Measurements from ENCODE around the gene CHD2.

DNA sequence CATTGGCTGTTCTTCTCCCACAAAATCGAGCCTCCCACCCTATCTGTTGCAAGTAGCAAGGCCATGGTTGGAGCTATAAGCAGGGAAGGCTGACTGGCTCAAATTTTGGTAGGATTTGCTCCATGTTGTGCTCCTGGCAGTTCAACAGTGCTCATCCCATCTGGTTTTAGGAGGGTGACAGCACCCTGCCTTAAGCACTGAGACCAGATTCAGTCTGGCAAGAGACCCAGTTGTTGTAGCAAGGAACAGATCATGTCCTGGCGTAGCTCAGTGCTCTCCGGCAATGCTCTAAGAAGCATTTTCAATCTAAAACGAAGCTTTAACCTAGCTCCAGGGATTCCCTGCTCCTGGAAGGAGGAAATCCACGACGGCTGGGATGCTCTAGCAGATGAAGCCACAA lies 97.7 kb downstream of the CHD2 start:
- TF ChIP-seq, protein P1, sequence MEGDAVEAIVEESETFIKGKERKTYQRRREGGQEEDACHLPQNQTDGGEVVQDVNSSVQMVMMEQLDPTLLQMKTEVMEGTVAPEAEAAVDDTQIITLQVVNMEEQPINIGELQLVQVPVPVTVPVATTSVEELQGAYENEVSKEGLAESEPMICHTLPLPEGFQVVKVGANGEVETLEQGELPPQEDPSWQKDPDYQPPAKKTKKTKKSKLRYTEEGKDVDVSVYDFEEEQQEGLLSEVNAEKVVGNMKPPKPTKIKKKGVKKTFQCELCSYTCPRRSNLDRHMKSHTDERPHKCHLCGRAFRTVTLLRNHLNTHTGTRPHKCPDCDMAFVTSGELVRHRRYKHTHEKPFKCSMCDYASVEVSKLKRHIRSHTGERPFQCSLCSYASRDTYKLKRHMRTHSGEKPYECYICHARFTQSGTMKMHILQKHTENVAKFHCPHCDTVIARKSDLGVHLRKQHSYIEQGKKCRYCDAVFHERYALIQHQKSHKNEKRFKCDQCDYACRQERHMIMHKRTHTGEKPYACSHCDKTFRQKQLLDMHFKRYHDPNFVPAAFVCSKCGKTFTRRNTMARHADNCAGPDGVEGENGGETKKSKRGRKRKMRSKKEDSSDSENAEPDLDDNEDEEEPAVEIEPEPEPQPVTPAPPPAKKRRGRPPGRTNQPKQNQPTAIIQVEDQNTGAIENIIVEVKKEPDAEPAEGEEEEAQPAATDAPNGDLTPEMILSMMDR (IDR thresholded peaks at IDR 0.05): no peak
- no peak for TF ChIP-seq POLR2A (IDR thresholded peaks at IDR 0.05)
